NB4 (cell line): Measurements from ENCODE around the gene TRIM37.

Experiments used
- DNase-seq: peaks from one replicate; pipeline ENCODE4 v3.0.0; 2010; ENCODE audit warnings: low read depth
- H3K4me3 ChIP-seq: one replicate; pipeline ENCODE4 v1.5.1; 2011; ENCODE audit warnings: mild to moderate bottlenecking, low read depth, low read length, moderate library complexity
- CTCF ChIP-seq: IDR thresholded peaks from one replicate; pipeline ENCODE4 v1.5.1; 2012; ENCODE audit warnings: low read depth, low read length
- MAX ChIP-seq: IDR thresholded peaks from 2 replicates; pipeline ENCODE4 v1.6.1; 2011; ENCODE audit warnings: low read depth, low read length
- MYC ChIP-seq: IDR thresholded peaks from 2 replicates; pipeline ENCODE4 v1.6.1; 2011; ENCODE audit warnings: low read depth, low read length
- POLR2A ChIP-seq: IDR thresholded peaks from 2 replicates; pipeline ENCODE4 v1.6.1; 2011; ENCODE audit warnings: mild to moderate bottlenecking; ENCODE audit not compliant: insufficient read length; ENCODE audit errors: extremely low read depth

Gene TRIM37

GRCh38 chr17:58944166-58944565, 162.5 kb downstream of the TRIM37 start:
- TF ChIP-seq MAX, result no peak
- no peak for TF ChIP-seq CTCF
- no peak for TF ChIP-seq POLR2A
- no peak for TF ChIP-seq MYC
- H3K4me3 ChIP-seq, result no peak overlapping the region
- DNase-seq, result no peak

- DNase-seq, result no peak
- TF ChIP-seq CTCF (no peak), MYC (no peak), MAX (no peak), POLR2A (no peak)
- no peak overlapping the region for H3K4me3 ChIP-seq
These were observed 170.4 kb downstream of the TRIM37 start for GRCh38 chr17:58936295-58936694.

GRCh38 chr17:58932956-58933355, 173.7 kb downstream of the TRIM37 start:
- no peak overlapping the region for H3K4me3 ChIP-seq
- TF ChIP-seq CTCF (no peak), MYC (no peak), POLR2A (no peak)
- DNase-seq, result no peak
